GM19452 (cell line): Measurements from ENCODE around the gene DRD4.
"Not testable (repeated sequence)": the region's sequence is repeated elsewhere in the genome, so short reads cannot be mapped to it uniquely, and the experiment has no call there.

Experiments
- ATAC-seq: cut with Tn5 transposase; IDR thresholded peaks from one replicate; pipeline ENCODE4 v1.9.1; 2021; ENCODE audit not compliant: unreplicated experiment

The DRD4 gene

DNA sequence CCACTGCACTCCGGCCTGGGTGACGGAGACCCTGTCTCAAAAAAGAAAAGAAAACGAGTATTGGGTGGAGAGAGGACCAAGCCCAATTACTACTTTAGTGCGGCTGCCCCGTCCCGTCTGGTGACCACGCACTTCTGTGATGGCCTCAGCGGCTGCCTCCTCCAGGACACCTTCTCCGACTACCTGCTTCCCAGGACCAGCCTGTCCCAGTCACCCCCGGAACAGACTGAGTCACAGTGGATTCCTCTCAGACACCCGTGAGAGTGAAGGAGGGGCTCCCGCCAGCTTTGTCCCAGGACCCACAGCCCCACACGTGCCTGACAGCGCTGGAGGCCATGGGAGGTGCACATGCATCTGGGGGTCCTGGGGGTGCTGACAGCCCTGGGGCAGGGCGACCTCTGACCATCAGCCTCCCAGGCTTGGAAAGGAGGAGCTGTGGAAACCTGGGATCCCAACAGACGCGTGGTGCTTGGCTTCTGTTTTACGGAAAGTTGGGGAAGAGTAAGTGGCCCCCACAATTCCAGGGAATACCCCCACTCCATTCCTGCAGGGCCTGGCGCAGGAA lies 4.8 kb downstream of the DRD4 start:
- ATAC-seq, result no peak

DNA sequence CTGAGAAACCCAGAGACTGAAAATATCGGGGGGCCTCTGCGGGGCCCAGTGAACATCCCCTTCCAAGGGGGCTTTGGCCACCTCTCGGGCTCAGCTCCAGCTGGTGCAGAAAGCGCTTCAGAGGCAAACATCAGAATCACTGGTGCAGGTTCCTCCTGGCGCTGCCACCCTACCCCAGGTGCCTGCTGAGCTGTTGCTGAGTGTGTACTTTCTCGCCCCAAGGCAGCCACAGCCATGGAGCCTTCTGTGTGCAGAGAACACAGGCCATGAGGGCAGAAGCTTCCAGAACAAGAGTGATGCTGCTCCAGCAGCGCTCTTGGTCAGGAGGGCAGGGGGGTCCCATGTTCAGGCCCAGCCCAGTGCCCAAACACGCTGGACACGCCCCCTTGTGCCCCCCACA lies 6.3 kb downstream of the DRD4 start:
- ATAC-seq, result no peak

DNA sequence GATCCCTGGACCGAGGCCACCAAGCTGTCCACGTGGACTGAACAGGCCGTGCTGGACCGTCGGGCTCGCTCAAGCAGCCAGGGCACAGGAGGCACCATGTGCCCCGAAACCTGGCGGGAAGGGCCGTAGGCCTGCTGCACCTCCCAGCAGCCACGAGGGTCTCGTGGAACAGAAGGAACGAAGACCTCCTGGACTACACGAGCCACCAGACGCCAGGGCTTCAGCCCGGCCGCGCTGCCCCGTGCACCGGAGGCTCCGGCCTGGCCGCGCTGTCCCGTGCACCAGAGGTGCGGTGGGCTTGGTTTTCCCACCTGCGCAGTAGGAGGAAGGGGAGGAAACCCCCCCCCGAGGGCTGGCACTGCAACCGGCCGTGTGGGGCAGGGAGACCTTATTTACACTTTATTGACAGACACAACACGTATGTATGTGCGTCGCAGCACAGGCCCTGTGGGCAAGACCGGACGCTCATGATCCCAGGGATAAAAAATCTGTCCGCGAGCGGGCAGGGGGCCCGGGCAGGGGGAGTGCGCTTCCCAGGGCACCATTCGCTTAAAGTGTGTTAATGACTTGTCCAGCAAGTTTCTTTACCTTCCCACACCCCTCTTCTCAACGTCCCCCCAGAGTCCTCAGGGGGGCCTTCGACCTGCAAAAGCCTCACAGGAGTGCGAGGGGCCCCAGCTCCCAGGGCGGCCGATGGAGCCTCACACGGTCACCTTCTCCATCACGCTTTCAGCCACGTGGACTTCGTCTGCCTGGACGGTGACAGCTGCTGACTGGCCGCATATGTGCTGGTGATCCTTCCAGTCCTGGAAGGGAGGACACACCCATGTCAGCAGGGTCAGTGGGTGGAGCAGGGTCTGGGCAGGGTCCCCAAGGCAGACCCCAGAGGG lies 7.0 kb downstream of the DRD4 start:
- ATAC-seq, result no peak

- no peak for ATAC-seq
Observed at GRCh38 chr11:645536-645935, 8.5 kb downstream of the DRD4 start.

DNA sequence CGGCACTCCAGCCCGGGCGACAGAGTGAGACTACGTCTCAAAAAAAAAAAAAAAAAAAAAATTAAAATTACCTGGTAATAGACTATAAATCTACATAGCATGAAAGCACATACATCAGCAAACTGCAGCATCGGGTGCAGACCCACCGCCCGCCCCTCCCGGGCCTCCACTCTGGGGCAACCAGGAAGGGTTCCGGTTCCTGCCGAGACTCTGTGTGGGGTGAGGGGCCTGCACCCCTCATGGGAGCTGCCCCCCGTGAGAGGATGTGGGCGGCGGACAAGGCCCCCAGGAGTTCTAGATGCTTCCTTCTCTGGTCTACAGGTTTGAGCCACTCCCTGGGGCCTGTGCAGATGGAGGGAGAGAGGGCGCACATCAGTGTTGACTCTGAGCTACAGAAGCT lies 9.1 kb downstream of the DRD4 start:
- no peak for ATAC-seq

- ATAC-seq, result not testable (repeated sequence)
Observed at GRCh38 chr11:647672-648158, 10.6 kb downstream of the DRD4 start.

GRCh38 chr11:650482-650881 lies 13.4 kb downstream of the DRD4 start:
- no peak for ATAC-seq

DNA sequence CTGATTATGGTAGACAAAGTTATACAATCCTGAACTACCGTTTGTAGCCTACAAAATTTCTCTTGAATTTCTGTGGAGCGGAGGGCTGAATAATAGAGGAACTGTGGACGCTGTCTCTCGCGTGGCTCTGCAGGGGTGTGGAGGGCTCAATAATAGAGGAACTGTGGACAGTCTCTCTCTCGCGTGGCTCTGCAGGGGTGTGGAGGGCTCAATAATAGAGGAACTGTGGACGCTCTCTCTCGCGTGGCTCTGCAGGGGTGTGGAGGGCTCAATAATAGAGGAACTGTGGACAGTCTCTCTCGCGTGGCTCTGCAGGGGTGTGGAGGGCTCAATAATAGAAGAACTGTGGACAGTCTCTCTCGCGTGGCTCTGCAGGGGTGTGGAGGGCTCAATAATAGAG lies 16.1 kb downstream of the DRD4 start:
- ATAC-seq, result not testable (repeated sequence)

DNA sequence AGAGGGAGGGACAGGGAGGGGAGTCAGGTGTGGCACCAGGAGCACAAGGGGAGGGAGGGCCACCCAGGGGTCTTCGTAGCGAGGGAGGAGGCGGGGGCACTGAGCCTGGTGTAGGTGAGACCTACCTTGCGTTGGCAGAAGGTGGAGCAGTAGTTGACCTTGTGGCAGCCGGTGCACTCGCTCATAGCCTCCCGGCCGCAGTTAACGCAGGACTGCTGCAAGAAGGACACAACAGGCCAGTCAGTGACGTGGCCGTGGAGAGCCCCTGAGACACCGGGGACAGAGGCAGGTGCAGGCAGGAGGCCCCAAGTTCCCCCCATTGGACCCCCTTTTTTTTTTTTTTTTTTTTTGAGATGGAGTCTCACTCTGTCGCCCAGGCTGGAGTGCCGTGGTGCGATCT lies 16.8 kb downstream of the DRD4 start:
- ATAC-seq, result no peak

DNA sequence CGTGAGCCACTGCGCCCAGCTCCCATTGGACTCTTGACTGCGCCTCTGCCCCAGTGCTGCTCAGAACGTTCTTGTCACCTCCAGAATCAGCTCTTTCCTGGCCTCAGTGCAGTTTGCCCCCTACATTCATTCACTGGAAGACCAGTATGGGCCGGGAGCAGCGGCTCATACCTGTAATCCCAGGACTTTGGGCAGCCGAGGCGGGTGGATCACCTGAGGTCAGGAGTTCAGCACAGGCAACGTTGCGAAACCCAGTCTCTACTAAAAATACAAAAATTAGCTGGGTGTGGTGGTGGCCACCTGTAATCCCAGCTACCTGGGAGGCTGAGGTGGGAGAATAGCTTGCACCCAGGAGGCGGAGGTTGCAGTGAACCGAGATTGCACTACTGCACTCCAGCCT lies 17.4 kb downstream of the DRD4 start:
- not testable (repeated sequence) for ATAC-seq

GRCh38 chr11:655036-655726 lies 18.1 kb downstream of the DRD4 start:
- ATAC-seq, result no peak

GRCh38 chr11:656426-656825 lies 19.4 kb downstream of the DRD4 start:
- ATAC-seq, result no peak

- ATAC-seq, result no peak
Observed at GRCh38 chr11:656866-657265, 19.8 kb downstream of the DRD4 start.

GRCh38 chr11:657691-658126 lies 20.6 kb downstream of the DRD4 start:
- no peak for ATAC-seq

- ATAC-seq, result no peak
Observed at GRCh38 chr11:659532-660085, 22.5 kb downstream of the DRD4 start.

DNA sequence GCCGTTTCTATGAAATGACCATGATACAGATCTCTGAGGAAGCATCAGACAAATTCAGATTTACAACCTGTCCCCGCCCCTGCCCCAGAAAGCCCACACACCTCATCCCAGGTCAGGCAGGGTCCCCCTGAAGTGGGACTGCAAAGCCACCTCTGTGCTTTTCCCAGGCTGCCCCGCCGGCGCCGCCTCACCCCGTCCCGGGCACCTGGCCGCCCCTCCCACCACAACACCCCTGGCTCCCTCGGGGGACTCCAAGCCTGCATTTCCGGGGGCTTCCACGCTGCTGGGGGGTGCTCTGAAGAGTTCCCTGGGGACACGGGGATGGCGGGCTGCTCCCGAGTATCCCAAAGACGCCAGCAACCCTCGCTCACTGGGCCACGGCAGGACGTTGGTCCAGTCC lies 23.2 kb downstream of the DRD4 start:
- ATAC-seq, result no peak

DNA sequence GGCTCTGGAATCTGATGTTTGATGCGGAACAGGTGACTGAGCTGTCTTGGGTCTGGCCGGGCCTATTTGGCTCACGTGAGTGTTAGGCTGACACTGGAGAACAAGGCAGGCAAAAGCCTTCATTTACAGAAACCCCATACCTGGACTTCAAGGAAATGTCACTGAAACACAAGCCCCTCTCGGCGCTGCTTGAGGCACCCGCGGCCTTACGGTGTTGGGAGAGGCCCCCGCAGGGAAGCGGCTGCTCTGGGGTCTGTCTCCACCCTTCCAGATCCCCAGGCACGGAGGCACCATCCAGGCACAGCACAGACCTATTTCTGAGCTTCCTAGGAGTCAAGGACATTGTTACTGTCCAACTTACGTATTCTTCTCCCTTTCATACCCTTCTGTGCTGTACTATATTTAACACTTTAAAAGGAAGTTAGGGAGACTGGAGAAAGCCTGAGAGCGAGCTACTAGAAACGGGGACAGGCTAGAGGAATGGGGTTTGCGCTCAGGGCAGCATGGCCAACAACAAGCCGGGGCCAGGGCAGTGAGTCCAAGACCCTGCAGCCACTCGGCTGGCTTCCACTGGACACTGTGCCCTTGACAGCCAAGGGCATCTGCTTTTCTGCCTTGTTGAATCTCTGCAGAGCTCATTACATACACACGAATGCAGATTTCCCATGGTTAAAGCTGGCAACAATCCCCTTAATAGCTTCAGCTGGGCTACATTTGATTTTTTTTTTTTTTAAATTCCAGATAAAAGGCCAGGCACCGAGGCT lies 23.8 kb downstream of the DRD4 start:
- ATAC-seq, result no peak

GRCh38 chr11:662689-663274 lies 25.7 kb downstream of the DRD4 start:
- no peak for ATAC-seq

DNA sequence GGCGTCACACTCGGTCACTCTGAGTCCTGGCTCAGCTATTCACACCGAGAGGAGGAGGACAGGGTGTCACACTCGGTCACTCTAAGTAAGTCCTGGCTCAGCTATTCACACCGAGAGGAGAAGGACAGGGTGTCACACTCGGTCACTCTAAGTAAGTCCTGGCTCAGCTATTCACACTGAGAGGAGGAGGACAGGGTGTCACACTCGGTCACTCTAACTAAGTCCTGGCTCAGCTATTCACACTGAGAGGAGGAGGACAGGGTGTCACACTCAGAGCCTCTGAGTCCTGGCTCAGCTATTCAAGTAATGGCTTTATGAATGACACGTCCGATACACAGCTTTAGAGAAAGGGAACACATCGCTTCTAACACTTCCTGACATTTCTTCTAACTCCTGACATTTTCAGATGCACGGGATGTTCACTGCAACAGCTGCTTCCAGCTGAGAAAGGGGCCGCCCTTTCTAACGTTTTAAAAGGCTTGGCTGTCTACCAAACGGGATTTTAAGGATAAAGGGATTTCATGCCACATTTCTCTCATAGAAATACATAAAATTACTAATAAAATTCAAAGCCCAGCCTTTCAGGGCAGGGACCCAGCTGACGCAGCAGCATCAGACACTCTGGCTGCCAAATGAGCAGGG lies 28.1 kb downstream of the DRD4 start:
- ATAC-seq, result no peak

GRCh38 chr11:665704-666281 lies 28.7 kb downstream of the DRD4 start:
- no peak for ATAC-seq
